ENCODE measurements around the gene GDPGP1.
"Not testable (repeated sequence)": the region's sequence is repeated elsewhere in the genome, so short reads cannot be mapped to it uniquely, and the experiment has no call there.

Gene GDPGP1

DNA sequence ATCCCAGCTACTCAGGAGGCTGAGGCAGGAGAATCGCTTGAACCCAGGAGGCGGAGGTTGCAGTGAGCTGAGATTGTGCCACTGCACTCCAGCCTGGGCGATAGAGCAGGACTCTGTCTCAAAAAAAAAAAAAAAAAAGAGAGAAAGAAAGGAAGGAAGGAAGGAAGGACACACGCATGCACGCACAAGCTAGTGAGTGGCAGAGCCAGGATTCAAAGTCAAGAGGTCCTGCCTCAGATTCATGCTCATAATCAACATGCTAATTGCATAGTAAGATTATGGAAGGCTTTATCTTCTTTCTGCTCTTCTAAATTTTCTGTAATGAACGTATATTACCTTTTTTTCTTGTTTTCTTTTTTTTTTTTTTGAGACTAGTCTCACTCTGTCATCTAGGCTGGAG, 26.7 kb downstream of the GDPGP1 start:
- DNase-seq (ENCODE audit: low read depth in 2 of 2), result not testable (repeated sequence)

DNA sequence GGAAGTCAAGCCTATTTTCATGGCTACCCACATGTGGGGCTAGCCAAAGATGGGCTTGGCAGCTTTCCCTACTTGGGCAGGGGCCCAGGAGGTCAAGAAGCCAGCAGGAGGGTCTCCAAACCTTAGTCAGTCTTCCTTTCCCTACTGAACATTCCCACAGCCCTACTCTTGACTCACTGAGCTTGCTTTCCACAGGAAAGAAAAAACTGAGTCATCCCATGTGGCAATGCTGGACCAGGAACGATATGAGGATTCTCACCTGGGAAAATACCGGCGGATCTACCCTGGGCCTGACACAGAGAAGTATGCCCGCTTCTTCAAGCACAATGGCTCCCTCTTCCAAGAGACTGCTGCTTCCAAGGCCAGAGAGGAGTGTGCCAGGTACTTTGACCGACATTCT, 27.8 kb downstream of the GDPGP1 start:
- DNase-seq (ENCODE audit: low read depth in 2 of 2), result no peak

- DNase-seq (ENCODE audit: low read depth in 2 of 2), result no peak
Measured at GRCh38 chr15:90262426-90262825, 28.4 kb downstream of the GDPGP1 start.

DNA sequence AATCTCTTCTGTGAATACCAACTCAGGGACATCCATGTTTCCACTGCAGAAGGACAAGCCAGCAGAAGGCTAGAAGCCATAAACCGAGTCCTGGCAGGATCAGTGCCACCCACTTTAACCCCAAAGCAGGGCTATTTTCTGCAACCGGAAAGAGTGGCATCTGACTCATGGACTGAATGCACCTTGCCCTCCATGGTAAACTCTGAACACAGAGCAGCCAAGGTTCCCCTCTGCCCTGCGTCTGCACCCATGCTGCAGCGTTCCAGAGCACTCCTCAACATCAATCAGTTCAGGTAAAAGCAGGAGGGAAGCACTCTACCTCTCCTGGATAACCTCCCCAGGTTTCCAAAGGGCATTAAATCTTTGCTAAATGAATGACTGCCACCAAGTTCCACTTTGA, 30.7 kb downstream of the GDPGP1 start:
- DNase-seq (ENCODE audit: low read depth in 2 of 2), result peak in 1 of 2 donors; percentile 7

DNA sequence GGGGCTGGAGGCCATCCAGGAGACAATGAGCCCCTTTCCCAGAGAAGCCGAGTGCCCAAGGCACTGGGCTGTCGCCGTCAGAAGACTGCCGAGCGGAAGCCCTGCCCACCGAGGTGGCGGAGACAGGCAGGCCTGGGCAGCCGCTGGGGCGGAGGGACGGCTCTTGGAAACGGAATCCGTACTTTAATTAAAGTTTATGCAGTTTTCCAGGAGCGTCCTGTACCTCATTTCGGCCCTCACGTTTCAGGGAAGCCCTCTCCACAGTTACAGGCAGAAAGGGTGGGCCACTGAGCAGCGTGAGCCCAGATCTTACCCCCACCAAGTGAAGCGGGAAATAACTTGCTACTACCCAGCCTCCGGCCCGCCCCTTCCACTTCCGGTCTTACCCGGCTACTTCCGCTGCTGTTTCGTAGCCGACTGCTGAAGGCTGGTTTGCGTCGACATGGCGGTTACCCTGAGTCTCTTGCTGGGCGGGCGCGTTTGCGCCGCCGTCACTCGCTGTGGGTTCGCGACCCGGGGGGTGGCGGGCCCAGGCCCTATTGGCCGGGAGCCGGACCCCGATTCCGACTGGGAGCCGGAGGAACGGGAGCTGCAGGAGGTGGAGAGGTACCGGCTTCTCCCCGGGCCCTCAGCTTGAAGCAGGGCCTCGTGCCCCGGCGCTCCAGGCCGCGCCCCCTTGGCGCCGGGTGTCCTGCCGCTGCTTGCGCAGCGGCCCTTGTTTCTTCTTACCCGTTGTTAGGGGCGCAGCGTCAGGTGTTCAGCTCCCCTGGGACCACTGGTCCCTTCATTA, 31.5 kb downstream of the GDPGP1 start, which contains the start of gene NGRN:
Gene NGRN (plus strand): TSS at position 402 of the 790 bp plus-strand sequence. CDS start 41 bp downstream, at position 443.
- DNase-seq (ENCODE audit: low read depth in 2 of 2), result peak; percentile 76 to 83

GRCh38 chr15:90266061-90266431, 32.0 kb downstream of the GDPGP1 start:
- peak; percentile 4 to 26 for DNase-seq (ENCODE audit: low read depth in 2 of 2)

GRCh38 chr15:90266485-90266884, 32.5 kb downstream of the GDPGP1 start:
- DNase-seq (ENCODE audit: low read depth in 2 of 2), result peak in 1 of 2 donors; percentile 7

DNA sequence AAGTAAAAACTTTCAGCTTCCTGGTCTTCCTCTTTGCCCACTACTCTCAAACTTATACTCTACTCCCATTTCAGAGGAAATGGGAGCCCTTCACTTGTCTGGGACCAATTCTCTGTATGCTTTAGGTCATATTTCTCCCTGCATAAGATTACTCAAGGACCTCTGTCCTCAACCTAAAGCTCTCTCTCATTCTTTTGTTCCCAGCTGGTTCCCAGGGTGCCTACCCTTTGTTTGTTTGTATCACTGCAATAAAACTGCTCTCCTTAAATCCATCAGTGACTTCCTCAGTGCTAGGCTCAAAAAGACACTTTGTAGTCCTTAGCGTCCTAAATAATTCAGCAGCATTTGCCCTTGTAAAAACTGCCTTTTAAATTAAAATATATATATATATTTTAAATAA, 34.4 kb downstream of the GDPGP1 start:
- no peak for DNase-seq (ENCODE audit: low read depth in 2 of 2)

- no peak for DNase-seq (ENCODE audit: low read depth in 2 of 2)
Measured at GRCh38 chr15:90270502-90271150, 36.6 kb downstream of the GDPGP1 start.

DNA sequence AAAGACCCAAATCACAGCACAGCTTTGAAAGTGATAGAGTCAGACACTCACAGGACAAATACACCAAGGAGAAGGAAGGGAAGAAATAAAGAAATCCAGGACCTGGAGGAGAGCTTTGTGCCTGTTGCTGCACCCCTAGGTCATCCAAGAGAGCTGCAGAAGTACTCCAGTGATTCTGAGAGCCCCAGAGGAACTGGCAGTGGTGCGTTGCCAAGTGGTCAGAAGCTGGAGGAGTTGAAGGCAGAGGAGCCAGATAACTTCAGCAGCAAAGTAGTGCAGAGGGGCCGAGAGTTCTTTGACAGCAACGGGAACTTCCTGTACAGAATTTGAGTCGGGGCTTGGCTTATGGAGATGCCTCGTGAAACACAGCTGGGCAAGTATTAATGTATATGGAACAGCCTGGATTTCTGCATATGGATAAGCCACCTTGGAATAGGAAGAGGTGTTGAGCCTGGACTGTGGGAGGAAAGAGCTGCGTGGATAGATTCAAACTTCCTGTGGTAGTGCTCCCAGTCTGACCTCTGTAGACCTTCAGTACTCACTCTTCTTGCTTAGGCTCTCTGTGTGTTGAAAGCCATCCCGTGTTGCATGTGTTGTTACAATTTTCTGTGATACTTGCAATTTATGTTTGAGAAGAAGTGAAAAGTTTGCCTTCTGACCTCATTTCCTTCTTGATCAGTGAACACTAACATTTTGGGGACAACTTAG, 37.6 kb downstream of the GDPGP1 start:
- DNase-seq (ENCODE audit: low read depth in 2 of 2), result no peak

- DNase-seq (ENCODE audit: low read depth in 2 of 2), result not testable (repeated sequence)
Measured at GRCh38 chr15:90278467-90278866, 44.5 kb downstream of the GDPGP1 start.

DNA sequence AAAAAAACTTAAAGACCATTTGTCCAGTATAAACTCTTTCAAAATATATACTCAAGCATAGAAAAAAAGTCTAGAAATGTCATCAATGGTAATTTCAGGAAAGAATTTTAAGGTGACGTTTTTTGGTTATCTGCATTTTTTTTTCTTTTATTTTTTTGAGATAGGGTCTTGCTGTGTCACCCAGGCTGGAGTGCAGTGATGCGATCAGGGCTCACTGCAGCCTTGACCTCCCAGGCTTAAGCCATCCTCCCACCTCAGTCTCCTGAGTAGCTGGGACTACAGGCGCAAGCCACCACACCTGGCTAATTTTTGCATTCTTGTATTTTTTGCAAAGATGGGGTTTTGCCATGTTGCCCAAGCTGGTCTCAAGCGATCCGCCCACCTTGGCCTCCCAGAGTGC, 46.7 kb downstream of the GDPGP1 start:
- DNase-seq (ENCODE audit: low read depth in 2 of 2), result not testable (repeated sequence)

- DNase-seq (ENCODE audit: low read depth in 2 of 2), result not testable (repeated sequence)
Measured at GRCh38 chr15:90281637-90282036, 47.6 kb downstream of the GDPGP1 start.

GRCh38 chr15:90286678-90287077, 52.7 kb downstream of the GDPGP1 start:
- DNase-seq (ENCODE audit: low read depth in 2 of 2), result peak in 1 of 2 donors; percentile 15

- DNase-seq (ENCODE audit: low read depth in 2 of 2), result no peak
Measured at GRCh38 chr15:90287101-90287500, 53.1 kb downstream of the GDPGP1 start.

- DNase-seq (ENCODE audit: low read depth in 2 of 2), result no peak
Measured at GRCh38 chr15:90287946-90288345, 53.9 kb downstream of the GDPGP1 start.

DNA sequence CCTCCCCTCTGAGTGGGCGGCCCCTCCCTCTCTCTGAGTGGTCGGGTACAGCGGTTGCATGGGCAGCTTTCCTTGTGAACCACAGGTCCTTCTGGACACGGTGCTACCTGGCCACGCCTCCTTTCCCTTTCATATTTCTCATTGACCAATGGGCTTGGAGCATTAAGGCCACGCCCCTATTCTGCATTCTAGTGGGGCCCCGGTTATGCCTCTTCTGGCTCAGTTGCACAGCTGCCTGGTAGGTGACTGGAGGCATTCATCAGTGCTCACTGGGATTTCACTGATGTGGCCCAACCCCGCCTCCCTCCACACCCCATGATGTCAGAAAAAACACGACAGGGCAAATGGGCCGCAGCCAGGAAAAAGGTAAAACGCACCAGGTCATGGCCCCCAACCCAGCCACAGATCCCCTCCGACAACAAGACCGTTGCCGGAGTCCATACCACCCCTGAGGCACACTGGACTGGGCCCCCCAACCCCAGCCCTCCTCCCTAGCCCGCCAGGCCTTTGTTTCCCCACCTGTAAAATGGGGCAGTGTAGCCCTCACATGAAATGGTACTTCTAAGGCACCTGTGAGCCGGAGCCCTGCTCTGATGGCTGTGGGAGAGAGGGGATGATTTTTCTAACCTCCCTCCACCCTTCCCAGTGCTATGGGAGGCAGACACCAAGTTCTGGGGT, 57.8 kb downstream of the GDPGP1 start:
- no peak for DNase-seq (ENCODE audit: low read depth in 2 of 2)

DNA sequence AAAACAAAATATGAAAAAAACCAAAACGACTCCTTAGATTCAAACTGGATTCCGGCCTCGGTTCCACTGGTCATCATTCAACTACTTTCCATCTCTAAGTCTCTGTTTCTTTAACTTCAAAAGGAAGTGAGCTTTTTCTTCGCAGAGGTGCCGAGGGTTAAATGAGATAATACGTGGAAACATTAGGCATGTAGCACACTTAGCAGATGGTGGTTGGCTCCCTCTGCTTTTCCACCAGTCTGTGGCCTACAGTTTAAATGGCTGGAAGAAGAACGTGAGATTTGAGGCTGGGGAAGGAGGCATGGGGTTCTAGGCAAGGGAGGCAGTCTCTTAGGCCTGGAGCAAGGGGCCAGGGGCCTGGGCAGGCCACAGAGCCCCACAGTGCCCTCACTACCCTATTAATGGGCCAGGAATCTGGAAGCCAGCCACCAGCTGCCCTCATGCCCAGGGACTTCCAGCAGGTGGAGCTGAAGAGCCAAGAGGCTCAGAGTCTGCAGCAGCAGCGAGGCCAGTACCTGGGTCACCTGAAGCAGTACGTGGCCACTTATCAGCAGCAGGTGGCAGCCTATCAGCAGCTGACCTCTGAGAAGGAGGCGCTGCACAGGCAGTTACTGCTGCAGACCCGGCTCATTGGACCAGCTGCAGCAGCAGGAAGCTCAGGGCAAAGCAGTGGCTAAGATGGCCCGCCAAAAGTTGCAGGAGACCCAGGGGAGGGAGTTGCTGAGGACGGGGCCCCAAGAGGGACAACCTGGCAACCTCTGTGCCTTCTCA, 59.2 kb downstream of the GDPGP1 start:
- DNase-seq (ENCODE audit: low read depth in 2 of 2), result peak; percentile 63 to 64

DNA sequence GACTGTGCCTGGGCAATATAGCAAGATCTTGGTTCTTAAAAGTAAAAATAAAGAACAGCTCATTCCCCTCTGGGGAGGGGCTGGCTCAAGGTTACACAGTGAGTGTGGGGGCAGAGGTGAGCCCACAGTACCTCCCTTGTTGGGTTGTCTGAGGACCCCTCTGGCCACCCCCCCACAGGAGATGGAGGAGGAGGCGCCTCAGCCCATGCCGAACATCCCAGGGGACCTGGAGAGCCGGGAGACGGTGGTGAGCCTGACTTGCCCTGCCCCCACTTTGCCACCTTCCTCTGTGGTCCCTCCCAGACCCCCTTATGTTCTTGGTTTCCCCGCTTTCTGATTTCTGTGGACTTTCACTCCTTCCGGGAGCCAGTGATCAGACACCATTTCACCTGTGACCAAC, 60.1 kb downstream of the GDPGP1 start:
- no peak for DNase-seq (ENCODE audit: low read depth in 2 of 2)

DNA sequence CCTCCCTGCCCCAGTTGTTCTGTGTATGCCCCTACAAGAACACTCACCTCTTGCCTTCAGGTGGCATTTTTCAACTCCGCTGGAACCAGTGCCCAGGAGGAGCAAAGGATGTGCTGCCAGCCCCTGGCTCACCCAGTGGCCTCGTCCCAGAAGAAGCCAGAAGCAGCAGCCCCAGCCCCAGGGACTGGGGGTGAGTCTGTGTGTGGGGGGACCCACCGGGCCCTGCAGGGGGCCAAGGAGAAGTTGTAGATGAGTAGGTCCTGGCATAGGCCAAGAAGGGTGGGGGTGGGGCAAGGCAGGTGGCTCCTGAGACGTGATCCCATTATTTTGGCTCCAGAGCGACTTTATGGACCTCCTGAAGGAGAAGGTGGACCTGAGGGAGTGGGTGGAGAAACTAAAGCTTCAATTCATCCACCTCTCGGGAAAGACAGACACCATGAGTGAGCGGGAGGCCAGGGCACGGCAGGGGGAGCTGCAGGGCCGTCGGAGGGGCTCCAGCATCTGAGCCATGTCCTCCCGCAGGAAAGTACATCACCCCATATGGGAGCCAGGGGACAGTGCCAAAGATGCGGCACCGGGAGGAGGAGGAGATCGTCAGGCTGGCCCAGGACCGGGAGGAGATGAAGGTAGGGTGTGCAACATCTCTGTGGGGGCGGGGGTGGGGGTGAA, 60.7 kb downstream of the GDPGP1 start:
- no peak for DNase-seq (ENCODE audit: low read depth in 2 of 2)

DNA sequence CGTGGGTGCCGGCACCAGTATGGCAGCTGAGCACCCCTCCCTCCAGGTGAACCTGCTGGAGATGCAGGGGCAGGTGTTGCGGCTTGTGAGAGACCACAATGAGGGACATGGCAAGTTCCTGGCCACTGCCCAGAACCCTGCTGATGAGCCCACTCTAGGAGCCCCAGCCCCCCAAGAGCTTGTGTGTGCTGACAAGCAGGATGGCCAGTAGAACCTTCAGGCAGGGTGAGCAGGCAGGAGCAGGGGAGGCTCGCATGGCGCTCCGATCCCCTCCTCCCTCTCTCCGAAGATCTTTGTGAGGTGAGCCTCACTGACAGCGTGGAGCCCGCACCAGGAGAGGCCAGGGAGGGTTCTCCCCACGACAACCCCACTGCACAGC, 61.2 kb downstream of the GDPGP1 start:
- no peak for DNase-seq (ENCODE audit: low read depth in 2 of 2)
